ENCODE data around the gene DNAJC4. TPM values are rescaled to one million over a fixed set of nuclear protein-coding genes. Genes with fewer than 3 reads are reported as not detected.

Gene DNAJC4
- total and polyA plus RNA-seq, 2 of the 8 experiments (the other 6 are each of a cell fraction or from before 2014, with no cell fraction given) = 14.6 to 31.0 TPM

DNA sequence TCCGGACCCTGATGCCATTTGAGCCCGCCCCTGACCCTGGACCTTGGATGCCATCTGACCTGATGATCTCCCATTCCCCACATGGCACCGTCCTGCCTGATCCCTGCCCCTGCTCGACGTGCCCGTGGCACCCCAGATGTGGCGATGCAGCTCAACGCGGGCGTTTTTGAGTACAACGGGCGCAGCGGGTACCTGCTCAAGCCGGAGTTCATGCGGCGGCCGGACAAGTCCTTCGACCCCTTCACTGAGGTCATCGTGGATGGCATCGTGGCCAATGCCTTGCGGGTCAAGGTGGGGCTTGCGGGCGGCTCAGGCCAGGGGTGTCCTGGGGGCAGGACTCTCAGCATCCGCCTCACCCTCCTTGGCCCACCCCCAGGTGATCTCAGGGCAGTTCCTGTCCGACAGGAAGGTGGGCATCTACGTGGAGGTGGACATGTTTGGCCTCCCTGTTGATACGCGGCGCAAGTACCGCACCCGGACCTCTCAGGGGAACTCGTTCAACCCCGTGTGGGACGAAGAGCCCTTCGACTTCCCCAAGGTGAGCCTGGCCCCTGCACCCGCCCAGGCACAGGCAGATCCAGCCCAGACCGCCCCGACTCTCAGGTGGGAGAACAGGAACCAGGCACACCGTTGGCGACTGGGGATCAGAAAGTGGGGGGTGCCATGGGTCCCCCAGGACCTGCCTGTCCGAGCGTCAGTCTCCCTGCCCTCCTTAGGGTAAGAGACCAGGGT lies 32.1 kb downstream of the DNAJC4 start:
- no peak for FAIRE-seq
- no peak overlapping the region for H3K18ac ChIP-seq (ENCODE audit: extremely low read depth, low read length)
- no peak for DNase-seq (ENCODE audit: low read depth in 1 of 2, low spot score in 2 of 2)
- H3K9me3 ChIP-seq (ENCODE audit: insufficient read depth in 2 of 2, low read depth in 1 of 2, low read length in 1 of 2) = no peaks in the 10 kb centered on the region
- H3K79me1 ChIP-seq (ENCODE audit: low read depth, low read length) = no peaks in the 10 kb centered on the region
- no peak overlapping the region for H2AFZ ChIP-seq (ENCODE audit: low read length)
- H2BK120ac ChIP-seq (replicated peaks; ENCODE audit: low read depth, low read length) = no peak overlapping the region
- no peak overlapping the region for H3K4ac ChIP-seq (replicated peaks; ENCODE audit: insufficient read length, low read depth, low read length)
- H3K4me2 ChIP-seq (ENCODE audit: insufficient read depth in 1 of 2, low read depth in 2 of 2, low read length in 2 of 2) = no peak overlapping the region
- no peak overlapping the region for H3K23ac ChIP-seq (ENCODE audit: insufficient read length)
- no peak overlapping the region for H4K91ac ChIP-seq (replicated peaks; ENCODE audit: insufficient read length, low read length)
- WGBS, 2 experiments (ENCODE audit: extremely low coverage in 1 of 2, insufficient coverage in 1 of 2, insufficient read length in 1 of 2, insufficient replicate concordance in 2 of 2, low coverage in 1 of 2, low lambda C conversion rate in 2 of 2, missing lambda C conversion rate in 1 of 2) = 94% methylated on average over 42 of the region's 42 CpGs; no CpG with 5 or more reads in 1 of the 2 experiments
- H2BK15ac ChIP-seq (ENCODE audit: low read length) = no peak overlapping the region
- no peak overlapping the region for H3K56ac ChIP-seq (replicated peaks; ENCODE audit: insufficient read length, low read depth, low read length)
- H3K4me1 ChIP-seq (replicated peaks in 1 of 4; ENCODE audit: control insufficient read depth in 3 of 4, insufficient read depth in 4 of 4, low read length in 3 of 4) = no peaks in the 10 kb centered on the region; a peak in 3 of 7 replicates
- no peak overlapping the region for H2BK12ac ChIP-seq (ENCODE audit: low read depth, low read length)
- no peaks in the 10 kb centered on the region for H3K79me2 ChIP-seq (ENCODE audit: control insufficient read depth in 1 of 2, insufficient read depth in 2 of 2, low read length in 2 of 2)
- POLR2A ChIA-PET (ENCODE audit: partially characterized antibody) = interaction anchor here (1.2 to 11.9 kb wide), 5 partner anchors 6 to 38 kb away, joined by 3 to 352 read pairs (median 5); partner anchors contain the start of genes CATSPERZ, FKBP2, PLCB3 and PPP1R14B
- no peaks in the 10 kb centered on the region for H3K27me3 ChIP-seq (replicated peaks in 1 of 4; ENCODE audit: control insufficient read depth in 3 of 4, extremely low read depth in 1 of 4, insufficient read depth in 3 of 4, low read length in 3 of 4)
- CTCF ChIA-PET (ENCODE audit: partially characterized antibody) = interaction anchor here (0.9 to 8.5 kb wide), 10 partner anchors 6 to 81 kb away, joined by 3 to 102 read pairs (median 6); partner anchors contain the start of genes CATSPERZ, FERMT3, PLCB3 and PPP1R14B
- H2BK5ac ChIP-seq (ENCODE audit: low read depth, low read length) = no peak overlapping the region; the same call in 1 of the 2 replicates
- H3K14ac ChIP-seq (ENCODE audit: insufficient read length) = no peak overlapping the region
- no peak overlapping the region for H2BK20ac ChIP-seq (ENCODE audit: low read length)
- H3K27ac ChIP-seq (ENCODE audit: low read depth, low read length) = no peak overlapping the region
- H4K20me1 ChIP-seq (replicated peaks in 1 of 2; ENCODE audit: control insufficient read depth in 1 of 2, insufficient read depth in 2 of 2, low read length in 2 of 2) = peaks cover 8 to 20% of the 10 kb centered on the region in 2 experiments
- H4K5ac ChIP-seq (ENCODE audit: insufficient read length, low read depth, low read length) = no peak overlapping the region
- H2AK5ac ChIP-seq (ENCODE audit: low read depth, low read length) = no peak overlapping the region
- peaks cover 22 to 81% (median 39%) of the 10 kb centered on the region in 4 experiments for H3K36me3 ChIP-seq (ENCODE audit: control insufficient read depth in 2 of 4, insufficient read depth in 4 of 4, low read length in 3 of 4)
- H3K23me2 ChIP-seq (ENCODE audit: low read depth, low read length) = no peaks in the 10 kb centered on the region
- H3K9ac ChIP-seq (replicated peaks in 1 of 4; ENCODE audit: extremely low read depth in 1 of 4, low read depth in 3 of 4, low read length in 3 of 4) = no peak overlapping the region
- H4K8ac ChIP-seq (ENCODE audit: extremely low read depth, insufficient read depth, low read length) = no peak overlapping the region; the same call in 1 of the 2 replicates
- H3K4me3 ChIP-seq (ENCODE audit: extremely low read depth in 1 of 4, insufficient read depth in 2 of 4, low read depth in 3 of 4, low read length in 4 of 4) = no peak overlapping the region
- no peak for TF ChIP-seq NANOG (IDR thresholded peaks at IDR 0.05; ENCODE audit: insufficient read depth, low read depth, low read length, poor library complexity, severe bottlenecking)
- no peak for TF ChIP-seq ZNF274 (IDR thresholded peaks at IDR 0.05; ENCODE audit: borderline replicate concordance, extremely low read depth, low read length)
- no peak for TF ChIP-seq MAFK (IDR thresholded peaks at IDR 0.05; ENCODE audit: low read depth, low read length)
- TF ChIP-seq CREB1 (IDR thresholded peaks at IDR 0.05) = no peak

Data from H1 (cell line).